Pancreas (tissue), 10 donors: ENCODE measurements around the gene PAK6. TPM values are rescaled to one million over a fixed set of nuclear protein-coding genes. Genes with fewer than 3 reads are reported as not detected.

Source experiments
- ATAC-seq, 4 donors: fragments of 200-7000 bp; cut with Tn5 transposase; one replicate each; pipeline versions ENCODE4 v1.8.0 to v1.9.1; 2020; ENCODE audit warnings: mild to moderate bottlenecking in 4 of 4, moderate library complexity in 4 of 4
- DNase-seq, 6 donors: peaks; one replicate each; pipeline ENCODE4 v3.0.0-alpha.2; 2020
- FAIRE-seq: peaks from 2 replicates; lab custom pipeline; 2012; peaks lifted over from hg19 to GRCh38; lab: Jason Lieb, UNC
- H3K27ac ChIP-seq, 4 donors: fragments of 200-600 bp; sonication (generic); 1 replicate in 3 of 4; 2 replicates in 1 of 4; pipeline versions ENCODE4 v1.5.0 to v1.8.0; 2020
- H3K27me3 ChIP-seq, 4 donors: fragments of 200-600 bp; one replicate each; pipeline ENCODE4 v1.8.0; 2021
- H3K36me3 ChIP-seq, 3 donors: fragments of 200-600 bp; sonication (generic) in 1 of 3; one replicate each; pipeline versions ENCODE4 v1.5.0 to v1.8.0; 2020 to 2021
- H3K4me1 ChIP-seq, 3 donors: fragments of 200-600 bp; one replicate each; pipeline ENCODE4 v1.8.0; 2021
- H3K4me3 ChIP-seq, 4 donors: fragments of 200-600 bp; sonication (generic) in 2 of 4; one replicate each; pipeline versions ENCODE4 v1.5.0 to v1.8.0; 2020 to 2021
- H3K9me3 ChIP-seq, 4 donors: fragments of 200-600 bp; one replicate each; pipeline ENCODE4 v1.8.0; 2021
- WGBS, 2 donors: extraction: QIAGEN DNeasy Blood & Tissue Kit; methylation state at CpG; one replicate each; pipeline ENCODE4 v1.1.7; 2013; 5-methylcytosine and 5-hydroxymethylcytosine counted together
- intact Hi-C, 3 donors: fragments of 100-400 bp; cut with DNase I; formaldehyde crosslinking; loops; one replicate each; pipeline versions ENCODE4 v1.11.1 to v1.14.2; 2022
- polyA plus RNA-seq, 2 donors: library from polyadenylated mRNA; stranded (reverse); fragments of 200-250 nt; gene quantifications; one replicate each; pipeline ENCODE4 v1.2.3, GENCODE V29; 2013
- total RNA-seq, 6 donors: library from RNA; stranded (reverse); fragmentation: NEBNext Ultra II Directional in 4 of 6; extraction: Animal tissue kit (Norgen Biotek cat#: 25700) in 4 of 6; gene quantifications; one replicate each; pipeline versions ENCODE4 v1.2.1 to v1.2.4, GENCODE V29; 2021 to 2023
- TF ChIP-seq, protein P1 (sequence below), 4 donors: fragments of 200-600 bp; sonication (generic) in 3 of 4; IDR thresholded peaks; one replicate each; pipeline versions ENCODE4 v1.5.0 to v1.8.0; 2021; ENCODE audit warnings: antibody characterized with exemption in 4 of 4
- donor health status: healthy with polysubstance abuse.
- donor health status: DM: no; HTN: no; CAD: no; lungs with moderate emphysema.
- donor health status: DM: no; HTN: no; CAD: no.
- donor health status: control.
- donor health status: control.
- donor health status: Bipolar disorder and iron deficiency.
- donor health status: DM: yes; HTN: yes; CAD: no.
- donor health status: DM: no; HTN: no; CAD: no.
- donor health status: DM: no; HTN: no; CAD: no.
- donor health status: DM: yes; HTN: yes; CAD: no.

PAK6 gene
- total and polyA plus RNA-seq, 8 donors, result 3.2 to 6.4 (median 4.6) TPM

DNA sequence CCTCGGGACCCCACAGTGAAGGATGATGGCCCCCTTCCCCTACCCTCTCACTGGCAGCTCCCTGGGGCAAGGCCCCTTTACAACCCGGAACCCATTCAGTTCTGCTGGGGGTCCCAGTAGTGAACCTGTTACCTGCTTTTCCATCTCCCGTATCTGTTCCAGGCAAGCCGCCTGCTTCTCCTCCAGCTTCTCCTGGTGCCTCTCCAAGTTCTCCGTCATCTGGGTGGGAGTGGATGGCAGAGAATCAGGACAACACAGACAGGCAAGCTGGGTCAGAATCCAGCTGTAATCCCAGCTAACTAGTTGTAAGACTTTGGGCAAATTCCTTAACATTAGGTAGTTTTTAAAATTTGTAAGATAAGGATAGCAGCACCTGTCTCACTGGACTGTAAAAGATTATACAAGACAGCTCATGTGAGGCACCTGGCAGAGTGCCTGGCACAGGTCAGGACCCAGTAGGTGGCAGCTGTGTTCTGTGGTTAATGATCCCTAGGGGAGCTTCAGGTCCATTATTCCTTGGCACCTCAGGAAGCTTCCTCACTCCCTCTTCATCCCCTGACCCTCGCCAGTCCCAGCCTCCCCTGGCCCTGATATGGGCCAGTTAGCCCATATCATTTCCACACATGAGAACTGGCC is 50.4 kb downstream of the PAK6 start:
- Histone ChIP-seq H3K4me3 (no peak overlapping the region), H3K27me3 (no peaks in the 10 kb centered on the region), H3K36me3 (no peaks in the 10 kb centered on the region), H3K27ac (no peak overlapping the region), H3K9me3 (no peaks in the 10 kb centered on the region), H3K4me1 (peaks cover 0 to 11% (median 0%) of the 10 kb centered on the region in 3 donors)
- DNase-seq (peak; percentile 74 to 93 (median 78)), ATAC-seq (peak; percentile 75 to 90 (median 85)), FAIRE-seq (no peak)
- WGBS, 2 donors, result 20 to 22% methylated on average over 6 of the region's 6 CpGs
- TF ChIP-seq, protein P1, sequence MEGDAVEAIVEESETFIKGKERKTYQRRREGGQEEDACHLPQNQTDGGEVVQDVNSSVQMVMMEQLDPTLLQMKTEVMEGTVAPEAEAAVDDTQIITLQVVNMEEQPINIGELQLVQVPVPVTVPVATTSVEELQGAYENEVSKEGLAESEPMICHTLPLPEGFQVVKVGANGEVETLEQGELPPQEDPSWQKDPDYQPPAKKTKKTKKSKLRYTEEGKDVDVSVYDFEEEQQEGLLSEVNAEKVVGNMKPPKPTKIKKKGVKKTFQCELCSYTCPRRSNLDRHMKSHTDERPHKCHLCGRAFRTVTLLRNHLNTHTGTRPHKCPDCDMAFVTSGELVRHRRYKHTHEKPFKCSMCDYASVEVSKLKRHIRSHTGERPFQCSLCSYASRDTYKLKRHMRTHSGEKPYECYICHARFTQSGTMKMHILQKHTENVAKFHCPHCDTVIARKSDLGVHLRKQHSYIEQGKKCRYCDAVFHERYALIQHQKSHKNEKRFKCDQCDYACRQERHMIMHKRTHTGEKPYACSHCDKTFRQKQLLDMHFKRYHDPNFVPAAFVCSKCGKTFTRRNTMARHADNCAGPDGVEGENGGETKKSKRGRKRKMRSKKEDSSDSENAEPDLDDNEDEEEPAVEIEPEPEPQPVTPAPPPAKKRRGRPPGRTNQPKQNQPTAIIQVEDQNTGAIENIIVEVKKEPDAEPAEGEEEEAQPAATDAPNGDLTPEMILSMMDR (IDR thresholded peaks at IDR 0.05), result no peak
- intact Hi-C loops, result loop anchor here in 1 of 3 donors (10.0 kb wide), 2 partner anchors 56 to 136 kb away; partner anchors contain the start of gene CCDC9B

DNA sequence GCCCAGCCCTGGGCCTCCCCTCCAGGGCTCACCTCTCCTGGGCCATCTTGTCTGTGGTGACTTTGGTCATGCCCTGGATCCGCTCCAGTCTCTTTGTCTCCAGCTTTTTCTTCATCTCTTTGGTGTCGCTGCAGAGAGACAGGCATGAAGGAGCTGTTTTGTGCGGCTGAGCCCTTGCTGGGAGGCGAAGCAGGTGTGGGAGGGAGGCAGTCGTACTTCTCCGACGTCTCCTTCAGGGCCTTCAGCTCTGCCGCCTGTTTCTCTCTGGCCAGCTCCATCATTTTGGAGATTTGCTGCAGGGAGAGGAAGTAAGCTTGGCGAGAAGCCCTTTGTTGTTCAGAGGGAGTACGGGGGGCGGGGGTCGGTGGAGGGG is 51.7 kb downstream of the PAK6 start:
- no peak for FAIRE-seq
- 73 to 75% methylated on average over 12 of the region's 12 CpGs for WGBS, 2 donors
- no peaks in the 10 kb centered on the region for H3K36me3 ChIP-seq

DNA sequence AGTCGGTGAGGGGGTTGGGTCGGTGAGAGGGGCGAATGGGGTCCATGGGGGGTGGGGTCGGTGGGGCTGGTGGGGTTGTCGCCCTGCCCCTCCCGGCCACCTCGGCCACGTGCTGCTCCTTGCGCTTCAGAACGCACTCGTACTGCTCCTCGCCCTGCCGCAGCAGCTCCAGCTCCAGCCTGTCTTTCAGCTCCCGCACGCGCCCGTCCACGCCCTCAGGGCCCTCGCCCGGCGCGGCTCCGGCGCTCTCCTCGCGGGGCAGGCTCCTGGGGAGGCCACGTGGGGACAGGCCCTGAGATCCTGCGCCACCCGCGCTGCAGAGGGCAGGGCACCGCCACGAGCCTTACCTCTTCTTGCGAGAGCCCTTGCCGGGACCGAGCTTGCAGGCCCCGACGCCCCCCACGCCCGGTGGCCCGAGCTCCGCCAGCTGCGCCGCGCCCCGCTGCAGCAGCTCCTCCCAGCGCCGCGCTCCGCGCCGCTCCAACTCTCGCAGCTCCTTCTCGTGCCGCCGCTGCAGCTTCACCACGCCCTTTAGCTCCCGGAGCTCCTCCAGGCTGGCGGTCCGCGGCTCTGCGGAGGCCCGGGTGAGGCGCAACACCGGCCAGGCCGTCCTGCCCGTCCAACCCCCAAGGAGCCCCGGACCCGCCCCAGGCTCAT is 52.2 kb downstream of the PAK6 start:
- Histone ChIP-seq H3K9me3 (no peaks in the 10 kb centered on the region), H3K4me3 (peak overlapping the region in 2 of 4 donors; percentile 11 to 35), H3K4me1 (peaks cover 0 to 14% (median 3%) of the 10 kb centered on the region in 3 donors), H3K27ac (no peak overlapping the region), H3K36me3 (no peaks in the 10 kb centered on the region), H3K27me3 (no peaks in the 10 kb centered on the region)
- intact Hi-C loops, result no loop called here
- TF ChIP-seq, protein P1 (IDR thresholded peaks at IDR 0.05), result no peak
- WGBS, 2 donors, result 10 to 14% methylated on average over 55 to 68 of the region's 68 CpGs
- ATAC-seq, result peak; percentile 40 to 71 (median 61)
- no peak for FAIRE-seq
- peak in 5 of 6 donors; percentile 41 to 84 (median 65) for DNase-seq

More for the DNA sequence above, 51.7 kb downstream of the PAK6 start:
- TF ChIP-seq, protein P1 (IDR thresholded peaks at IDR 0.05), result no peak
- Histone ChIP-seq H3K9me3 (no peaks in the 10 kb centered on the region), H3K27ac (no peak overlapping the region), H3K27me3 (no peaks in the 10 kb centered on the region), H3K4me3 (no peak overlapping the region), H3K4me1 (peaks cover 0 to 11% (median 0%) of the 10 kb centered on the region in 3 donors)
- no peak for ATAC-seq
- DNase-seq, result no peak
- intact Hi-C loops, result no loop called here

DNA sequence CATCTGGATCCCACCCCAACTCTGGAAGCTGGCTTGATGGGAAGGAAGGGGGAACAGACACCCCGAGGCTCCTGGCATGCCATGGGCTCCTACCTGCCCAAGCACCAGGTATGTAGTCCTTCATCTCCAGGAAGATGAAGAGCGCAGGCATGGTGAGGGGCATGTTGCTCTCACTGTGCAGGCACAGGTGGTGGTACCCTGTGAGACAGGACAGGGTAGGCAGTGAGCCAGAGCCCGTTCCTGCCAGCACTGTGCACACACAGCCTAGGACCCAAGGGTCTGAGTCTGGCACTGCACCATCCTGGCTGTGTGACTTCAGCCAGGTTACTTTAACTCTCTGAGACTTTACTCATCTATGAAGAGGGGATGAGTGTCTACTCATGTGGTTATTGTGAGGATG is 53.4 kb downstream of the PAK6 start:
- peak in 1 of 6 donors; percentile 24 for DNase-seq
- intact Hi-C loops, result no loop called here
- no peaks in the 10 kb centered on the region for H3K36me3 ChIP-seq
- no peak overlapping the region for H3K4me3 ChIP-seq
- H3K9me3 ChIP-seq, result no peaks in the 10 kb centered on the region
- no peaks in the 10 kb centered on the region for H3K27me3 ChIP-seq
- no peak for ATAC-seq
- H3K4me1 ChIP-seq, result peaks cover 0 to 14% (median 5%) of the 10 kb centered on the region in 3 donors
- H3K27ac ChIP-seq, result no peak overlapping the region
- TF ChIP-seq, protein P1 (IDR thresholded peaks at IDR 0.05), result no peak
- no peak for FAIRE-seq
- WGBS, 2 donors, result 80 to 81% methylated on average over 3 of the region's 3 CpGs

DNA sequence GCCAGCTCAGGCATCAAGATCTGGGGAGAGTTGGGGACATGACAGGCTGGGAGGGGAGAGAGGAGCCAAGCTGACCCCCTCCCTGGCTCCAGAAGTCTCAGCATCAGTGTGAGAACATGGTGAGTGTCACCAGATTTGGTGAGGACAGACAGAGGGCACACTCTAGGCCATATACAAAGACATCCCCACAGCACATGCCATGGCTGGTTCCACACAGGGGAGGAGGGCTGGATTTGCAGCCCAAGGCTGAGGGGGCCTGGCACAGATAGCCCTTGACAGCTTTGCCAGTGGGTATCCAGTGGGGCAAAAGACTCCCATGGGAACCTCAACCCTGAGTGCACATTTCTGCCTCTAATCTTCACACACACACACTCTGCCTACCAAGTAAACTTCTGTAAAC is 54.1 kb downstream of the PAK6 start:
- TF ChIP-seq, protein P1 (IDR thresholded peaks at IDR 0.05), result no peak
- intact Hi-C loops, result no loop called here
- no peak overlapping the region for H3K27ac ChIP-seq
- H3K4me1 ChIP-seq, result peaks cover 0 to 14% (median 5%) of the 10 kb centered on the region in 3 donors
- no peak overlapping the region for H3K4me3 ChIP-seq
- no peaks in the 10 kb centered on the region for H3K36me3 ChIP-seq
- no peak for ATAC-seq
- no peak for FAIRE-seq
- H3K27me3 ChIP-seq, result no peaks in the 10 kb centered on the region
- no peaks in the 10 kb centered on the region for H3K9me3 ChIP-seq
- DNase-seq, result peak in 2 of 6 donors; percentile 2 to 24
